HepG2 (cell line): Measurements from ENCODE around the gene AFAP1.

Experiments used
- ASH2L ChIP-seq: fragments of 300-600, 200-600 bp; sonication (generic); IDR thresholded peaks from 2 replicates; pipeline ENCODE4 v1.7.0; 2017; ENCODE audit warnings: low read depth, mild to moderate bottlenecking, moderate library complexity, mixed read lengths, low read length; ENCODE audit not compliant: insufficient read length
- FOSL1 ChIP-seq: sonication (generic); formaldehyde crosslinking; IDR thresholded peaks from 2 replicates; pipeline ENCODE4 v1.9.0; 2021; ENCODE audit warnings: missing genetic modification reagents, borderline replicate concordance
- NBN ChIP-seq: fragments of 450-650 bp; conservative IDR thresholded peaks from 2 replicates; pipeline ENCODE4 v1.6.1; 2017
- POLR2A ChIP-seq, 2 experiments: IDR thresholded peaks; 2 replicates each; pipeline ENCODE4 v1.6.1; 2011; ENCODE audit warnings: low read depth in 2 of 2, low read length in 2 of 2, mild to moderate bottlenecking in 1 of 2, moderate library complexity in 1 of 2; ENCODE audit not compliant: insufficient read depth in 1 of 2
- TF ChIP-seq, protein P1 (sequence below): sonication (generic); formaldehyde crosslinking; IDR thresholded peaks from 2 replicates; pipeline ENCODE4 v1.8.1; 2023; ENCODE audit warnings: mild to moderate bottlenecking, missing genetic modification reagents

DNA sequence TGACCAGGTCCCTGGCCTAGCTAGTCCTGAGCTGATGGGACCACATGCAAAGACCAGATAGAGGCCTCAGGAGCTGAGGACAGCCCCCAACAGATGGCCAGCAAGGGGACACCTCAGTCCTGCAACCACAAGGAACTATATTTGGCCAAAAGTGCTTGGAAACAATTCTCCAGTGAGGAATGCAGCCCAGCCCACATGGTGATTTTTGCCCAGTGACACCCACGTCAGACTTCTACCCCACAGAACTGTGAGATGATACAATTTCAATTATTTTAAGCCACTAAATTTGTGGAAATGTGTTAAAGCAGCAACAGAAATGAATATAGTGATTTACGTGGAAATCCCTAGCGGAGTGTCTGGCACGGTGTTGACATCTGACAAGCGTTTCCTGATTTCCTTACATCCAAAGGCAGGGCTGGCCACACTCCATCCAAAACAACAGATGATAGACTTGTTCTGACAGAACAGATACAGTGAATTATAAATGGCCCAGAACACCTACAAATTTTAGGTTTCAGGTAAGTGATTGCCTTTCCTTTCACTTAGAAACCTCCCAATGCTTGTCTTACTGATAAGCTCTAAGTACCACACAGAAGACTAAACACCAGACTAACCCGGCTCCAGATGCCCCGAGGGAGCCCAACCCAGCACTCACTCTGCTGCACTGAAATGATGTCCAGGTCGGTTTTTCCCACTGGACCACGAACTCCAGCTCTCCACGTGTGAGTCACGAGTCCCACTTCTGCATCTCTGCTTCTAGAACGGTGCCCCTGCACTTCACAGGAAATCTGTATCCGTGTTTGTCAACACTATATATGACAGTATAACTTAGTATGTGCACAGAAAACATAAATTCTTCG lies 5.8 kb downstream of the AFAP1 start:
- TF ChIP-seq ASH2L: no peak
- TF ChIP-seq POLR2A (IDR thresholded peaks at IDR 0.05; ENCODE audit: insufficient read depth in 1 of 2, low read depth in 2 of 2, low read length in 2 of 2): no peak
- TF ChIP-seq FOSL1 (CRISPR knock-in tag): no peak
- no peak for TF ChIP-seq NBN
- TF ChIP-seq, protein P1, sequence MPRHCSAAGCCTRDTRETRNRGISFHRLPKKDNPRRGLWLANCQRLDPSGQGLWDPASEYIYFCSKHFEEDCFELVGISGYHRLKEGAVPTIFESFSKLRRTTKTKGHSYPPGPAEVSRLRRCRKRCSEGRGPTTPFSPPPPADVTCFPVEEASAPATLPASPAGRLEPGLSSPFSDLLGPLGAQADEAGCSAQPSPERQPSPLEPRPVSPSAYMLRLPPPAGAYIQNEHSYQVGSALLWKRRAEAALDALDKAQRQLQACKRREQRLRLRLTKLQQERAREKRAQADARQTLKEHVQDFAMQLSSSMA: no peak
